HS-27A (cell line): ENCODE measurements around the gene UBAP2L.
A peak's percentile ranks its signal among the peaks of the same experiment; 100 is the strongest.
"Not testable (repeated sequence)": the region's sequence is repeated elsewhere in the genome, so short reads cannot be mapped to it uniquely, and the experiment has no call there.

Experiments
- DNase-seq: peaks from one replicate; pipeline ENCODE4 v3.0.0-alpha.2; 2012; ENCODE audit warnings: low read depth, missing footprints

UBAP2L gene

DNA sequence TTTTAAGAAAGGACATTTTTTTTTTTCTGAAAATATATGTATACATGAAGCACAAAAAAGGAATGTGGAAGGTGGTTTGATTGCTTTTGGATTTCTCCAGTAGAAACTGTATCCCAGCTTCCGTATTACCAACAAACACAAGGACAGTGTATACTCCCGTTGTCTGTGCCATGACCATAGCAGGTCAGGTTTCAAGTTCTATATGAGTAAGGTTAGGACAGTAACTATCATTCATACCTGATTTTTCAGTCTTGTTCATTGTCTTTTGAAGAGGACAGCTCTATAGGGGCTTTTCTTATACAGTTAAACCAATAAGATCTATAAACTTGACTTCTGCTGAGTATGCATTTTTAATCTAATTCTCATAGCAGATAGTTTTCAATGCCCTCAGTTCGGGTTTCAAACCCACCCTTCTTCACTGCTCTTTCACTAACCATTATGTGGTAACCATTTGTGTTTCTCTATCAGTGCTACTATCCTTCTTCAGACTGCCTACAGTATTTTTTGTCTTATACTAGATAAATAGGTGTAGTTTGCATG is 19.6 kb downstream of the UBAP2L start:
- no peak for DNase-seq

- no peak for DNase-seq
Measured at GRCh38 chr1:154241703-154242351, 21.1 kb downstream of the UBAP2L start.

DNA sequence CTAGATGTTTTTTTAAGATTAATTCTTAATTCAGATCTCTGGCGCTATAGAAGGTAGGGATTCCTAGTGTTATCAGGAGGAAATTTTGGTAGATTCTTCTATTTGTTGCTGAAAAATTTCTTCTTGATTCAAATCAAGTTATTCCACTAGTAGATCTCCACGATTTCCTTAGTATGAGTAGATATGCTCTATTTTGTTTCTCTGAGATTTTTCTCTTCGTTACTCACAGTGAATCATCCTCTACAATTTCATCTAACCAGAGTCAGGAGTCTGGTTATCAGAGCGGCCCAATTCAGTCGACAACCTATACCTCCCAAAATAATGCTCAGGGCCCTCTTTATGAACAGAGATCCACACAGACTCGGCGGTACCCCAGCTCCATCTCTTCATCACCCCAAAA is 32.9 kb downstream of the UBAP2L start:
- DNase-seq: no peak

GRCh38 chr1:154256686-154257085 is 35.9 kb downstream of the UBAP2L start:
- no peak for DNase-seq

- no peak for DNase-seq
Measured at GRCh38 chr1:154258784-154259183, 38.0 kb downstream of the UBAP2L start.

DNA sequence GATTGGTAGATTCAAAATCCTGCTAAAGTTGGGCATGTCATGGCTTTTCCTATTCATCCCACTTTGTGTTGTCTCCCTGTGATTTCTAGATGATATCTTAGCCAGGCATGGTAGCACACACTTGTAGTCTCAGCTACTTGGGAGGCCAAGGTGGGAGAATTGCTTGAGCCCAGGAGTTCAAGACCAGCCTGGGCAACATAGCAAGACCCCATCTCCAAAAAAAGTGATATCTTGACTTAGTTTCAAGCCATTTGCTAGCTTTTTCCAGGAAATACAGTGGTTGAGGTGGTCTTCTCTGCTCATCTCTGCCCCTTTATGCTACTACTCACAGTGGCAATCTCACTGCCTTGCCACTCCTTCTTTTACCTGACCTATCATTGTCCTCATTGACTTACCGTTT is 39.4 kb downstream of the UBAP2L start:
- no peak for DNase-seq

DNA sequence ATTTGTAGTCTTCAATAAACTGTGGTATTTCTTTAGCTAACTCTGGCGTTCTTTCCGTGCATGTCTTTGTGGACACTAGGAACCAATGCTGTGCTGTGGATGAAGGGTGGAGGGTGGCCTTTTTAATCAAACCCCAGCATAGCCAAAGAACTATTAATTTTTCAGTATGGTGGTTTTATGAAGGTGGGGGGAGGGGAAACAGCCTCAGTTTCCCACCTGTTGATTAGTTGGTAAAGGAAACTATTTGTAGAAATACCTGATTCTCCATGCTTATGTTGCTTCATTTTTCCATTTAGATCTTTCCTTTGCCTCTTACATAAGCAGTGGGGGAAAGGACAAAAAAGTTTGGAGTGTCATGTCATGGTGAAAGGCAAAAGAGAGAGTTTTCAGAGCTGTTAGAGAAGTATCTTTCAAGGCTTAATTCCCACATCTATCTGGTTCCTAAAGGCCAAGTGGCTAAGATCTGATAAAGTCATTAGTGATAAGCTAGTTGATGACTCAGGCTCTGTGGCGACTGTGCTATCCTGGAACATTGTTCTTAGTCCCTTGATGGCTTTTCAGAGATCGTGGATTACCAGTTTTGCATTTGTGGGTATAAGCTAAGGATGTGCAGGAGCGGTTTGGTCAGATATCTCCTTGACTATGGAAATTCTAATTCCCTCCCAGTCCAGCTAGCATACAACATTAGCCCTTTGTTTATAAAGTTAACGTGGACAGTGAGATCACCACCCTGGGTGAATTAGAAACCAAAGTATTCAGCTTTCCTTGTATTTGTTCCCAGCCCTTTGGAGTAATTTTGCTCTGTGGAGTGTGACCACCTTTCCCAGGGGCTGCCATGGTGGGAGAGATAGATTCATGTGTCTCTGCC is 42.9 kb downstream of the UBAP2L start:
- DNase-seq: no peak

DNA sequence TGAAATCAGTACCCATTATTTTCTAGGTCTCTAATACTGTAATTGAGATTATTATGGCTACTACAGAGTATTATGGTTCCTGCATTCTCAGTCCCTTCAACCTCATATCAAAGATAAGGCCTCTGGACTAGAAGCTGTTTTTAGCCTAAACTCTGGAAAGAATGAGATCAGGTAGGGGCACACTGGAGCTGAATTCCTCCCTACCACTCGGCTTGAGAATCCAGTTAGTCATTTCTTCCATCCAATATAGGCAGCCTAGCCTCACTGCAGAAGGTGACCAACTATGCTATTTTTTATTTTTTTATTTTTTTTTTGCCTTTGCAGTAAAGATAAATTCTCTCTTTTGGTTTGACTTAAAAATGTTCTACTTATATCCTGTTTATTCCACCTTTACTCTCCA is 43.7 kb downstream of the UBAP2L start:
- no peak for DNase-seq

DNA sequence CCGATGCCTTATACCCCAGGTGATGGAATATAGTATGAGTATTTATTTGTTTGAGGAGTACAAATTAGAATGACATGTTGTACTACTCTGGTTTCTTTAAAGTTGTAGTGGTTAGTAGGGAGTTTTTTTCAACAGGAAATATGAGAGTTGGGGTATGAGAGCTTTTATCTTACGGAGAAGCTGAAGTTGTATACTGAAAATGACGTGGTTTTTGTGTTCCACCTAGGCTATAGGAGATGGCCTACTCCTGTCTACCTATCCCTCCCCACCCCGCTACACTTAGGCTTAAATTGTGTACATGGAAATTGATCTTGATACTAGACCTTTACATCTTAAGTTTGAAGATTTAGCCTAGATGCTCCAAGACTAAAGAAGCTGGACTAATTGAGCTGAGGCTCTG is 44.8 kb downstream of the UBAP2L start:
- no peak for DNase-seq

DNA sequence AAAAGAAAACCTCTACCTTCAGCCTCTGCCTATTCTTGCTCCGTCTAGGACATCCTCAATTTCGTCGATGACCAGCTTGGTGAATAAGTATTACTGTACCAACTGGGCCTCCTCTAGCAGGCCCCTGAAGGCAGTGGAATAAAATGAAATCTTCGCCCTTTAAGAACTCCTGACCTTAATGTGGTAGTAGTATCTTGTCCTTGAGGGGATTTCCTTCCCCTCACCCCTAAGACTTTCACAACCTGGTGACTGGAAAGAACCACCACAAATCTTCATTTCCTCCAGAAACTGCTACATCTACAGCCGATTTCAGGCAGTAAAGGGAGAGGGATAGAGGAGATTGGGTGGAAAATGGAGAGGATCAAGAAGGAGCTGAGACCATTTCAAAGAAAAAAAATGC is 50.1 kb downstream of the UBAP2L start:
- DNase-seq: no peak

GRCh38 chr1:154272217-154272998 is 51.7 kb downstream of the UBAP2L start, which contains the start of gene HAX1:
HAX1 (plus strand) TSS chr1:154272629; CDS start chr1:154272724, 95 bp downstream.
- DNase-seq: peak; percentile 88

GRCh38 chr1:154272999-154273563 is 52.3 kb downstream of the UBAP2L start:
- no peak for DNase-seq

GRCh38 chr1:154276797-154277196 is 56.0 kb downstream of the UBAP2L start:
- no peak for DNase-seq

DNA sequence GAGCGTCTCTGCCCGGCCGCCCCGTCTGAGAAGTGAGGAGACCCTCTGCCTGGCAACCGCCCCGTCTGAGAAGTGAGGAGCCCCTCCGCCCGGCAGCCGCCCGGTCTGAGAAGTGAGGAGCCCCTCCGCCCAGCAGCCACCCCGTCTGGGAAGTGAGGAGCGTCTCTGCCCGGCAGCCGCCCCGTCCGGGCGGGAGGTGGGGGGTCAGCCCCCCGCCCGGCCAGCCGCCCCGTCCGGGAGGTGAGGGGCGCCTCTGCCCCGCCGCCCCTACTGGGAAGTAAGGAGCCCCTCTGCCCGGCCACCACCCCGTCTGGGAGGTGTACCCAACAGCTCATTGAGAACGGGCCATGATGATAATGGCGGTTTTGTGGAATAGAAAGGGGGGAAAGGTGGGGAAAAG is 66.8 kb downstream of the UBAP2L start:
- not testable (repeated sequence) for DNase-seq

GRCh38 chr1:154288661-154289060 is 67.9 kb downstream of the UBAP2L start:
- DNase-seq: no peak

- no peak for DNase-seq
Measured at GRCh38 chr1:154290921-154291320, 70.2 kb downstream of the UBAP2L start.

DNA sequence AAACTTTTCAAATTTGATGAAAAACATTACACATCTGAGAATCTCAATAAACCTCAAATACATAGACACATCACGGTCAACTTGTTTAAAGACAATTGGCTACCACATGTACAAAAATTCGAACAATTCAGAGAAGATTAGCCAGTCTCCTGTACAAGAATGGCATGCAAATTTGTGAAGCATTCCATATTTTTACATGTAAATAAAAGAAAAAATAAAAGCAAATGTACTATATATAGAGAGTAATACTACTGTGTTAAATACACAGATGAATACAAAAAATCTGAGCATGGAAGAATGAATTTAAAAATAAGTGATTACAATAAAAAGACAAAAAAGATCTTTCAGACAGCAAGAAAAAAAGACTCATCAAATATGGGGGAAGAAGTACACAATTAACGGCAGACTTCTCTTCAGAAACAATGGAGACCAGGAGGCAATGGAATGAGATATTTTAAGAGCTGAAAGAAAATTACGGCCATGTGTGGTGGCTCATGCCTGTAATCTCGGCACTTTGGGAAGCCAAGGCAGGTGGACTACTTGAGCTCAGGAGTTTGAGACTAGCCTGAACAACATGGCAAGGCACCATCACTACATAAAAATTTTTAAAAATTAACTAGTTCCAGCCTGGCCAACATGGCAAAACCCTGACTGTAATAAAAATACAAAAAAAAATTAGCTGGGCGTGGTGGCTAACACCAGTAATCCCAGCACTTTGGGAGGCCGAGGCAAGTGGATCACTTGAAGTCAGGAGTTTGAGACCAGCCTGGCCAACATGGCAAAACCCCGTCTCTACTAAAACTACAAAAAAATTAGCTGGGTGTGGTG is 74.9 kb downstream of the UBAP2L start:
- no peak for DNase-seq

GRCh38 chr1:154301582-154301981 is 80.8 kb downstream of the UBAP2L start:
- no peak for DNase-seq

- no peak for DNase-seq
Measured at GRCh38 chr1:154304664-154305337, 84.0 kb downstream of the UBAP2L start.

DNA sequence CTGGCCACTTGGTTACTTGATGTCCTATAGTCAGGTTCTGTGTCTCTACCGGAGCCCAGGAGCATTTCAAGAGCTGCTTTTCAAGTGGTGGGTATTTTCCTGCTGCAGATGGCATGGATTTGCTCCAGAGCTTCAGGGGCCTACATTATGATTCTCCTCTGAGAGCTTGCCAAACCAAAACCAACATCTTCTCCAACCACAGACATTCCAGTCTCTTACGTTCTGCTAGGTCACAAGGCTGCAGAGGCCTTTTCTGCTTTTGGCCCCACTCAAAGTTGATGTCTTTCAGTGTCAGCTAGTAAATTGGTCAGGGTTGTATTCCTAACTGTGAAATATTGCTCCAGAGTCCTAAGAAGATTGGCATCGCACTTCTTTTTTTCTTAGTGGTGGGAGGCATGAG is 85.4 kb downstream of the UBAP2L start:
- DNase-seq: no peak
